ENCODE measurements around the gene NQO1. TPM values are rescaled to one million over a fixed set of nuclear protein-coding genes. Genes with fewer than 3 reads are reported as not detected.

The NQO1 gene
- total RNA-seq, 1 donor, result 934 TPM

DNA sequence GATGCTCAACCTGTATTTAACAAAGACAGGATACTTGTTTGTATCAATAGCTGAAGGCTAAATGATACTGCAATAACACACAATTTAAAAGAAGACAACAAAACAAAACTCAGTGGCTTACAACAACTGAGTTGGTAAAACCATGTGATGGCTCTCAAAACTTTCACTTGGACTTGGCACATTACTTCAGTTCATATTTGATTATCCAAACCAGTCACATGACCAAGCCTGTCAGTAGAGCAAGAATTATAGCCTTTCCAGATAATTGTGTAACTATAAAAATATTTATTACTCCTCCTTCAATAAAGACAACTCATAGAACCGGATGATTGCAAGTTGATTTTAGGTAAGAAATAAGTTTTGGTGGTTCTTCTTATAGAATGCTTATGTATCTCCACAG is 56.8 kb downstream of the NQO1 start:
- no peak for DNase-seq (ENCODE audit: low read depth)
- TF ChIP-seq, protein P1, sequence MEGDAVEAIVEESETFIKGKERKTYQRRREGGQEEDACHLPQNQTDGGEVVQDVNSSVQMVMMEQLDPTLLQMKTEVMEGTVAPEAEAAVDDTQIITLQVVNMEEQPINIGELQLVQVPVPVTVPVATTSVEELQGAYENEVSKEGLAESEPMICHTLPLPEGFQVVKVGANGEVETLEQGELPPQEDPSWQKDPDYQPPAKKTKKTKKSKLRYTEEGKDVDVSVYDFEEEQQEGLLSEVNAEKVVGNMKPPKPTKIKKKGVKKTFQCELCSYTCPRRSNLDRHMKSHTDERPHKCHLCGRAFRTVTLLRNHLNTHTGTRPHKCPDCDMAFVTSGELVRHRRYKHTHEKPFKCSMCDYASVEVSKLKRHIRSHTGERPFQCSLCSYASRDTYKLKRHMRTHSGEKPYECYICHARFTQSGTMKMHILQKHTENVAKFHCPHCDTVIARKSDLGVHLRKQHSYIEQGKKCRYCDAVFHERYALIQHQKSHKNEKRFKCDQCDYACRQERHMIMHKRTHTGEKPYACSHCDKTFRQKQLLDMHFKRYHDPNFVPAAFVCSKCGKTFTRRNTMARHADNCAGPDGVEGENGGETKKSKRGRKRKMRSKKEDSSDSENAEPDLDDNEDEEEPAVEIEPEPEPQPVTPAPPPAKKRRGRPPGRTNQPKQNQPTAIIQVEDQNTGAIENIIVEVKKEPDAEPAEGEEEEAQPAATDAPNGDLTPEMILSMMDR (IDR thresholded peaks at IDR 0.05; ENCODE audit: insufficient read depth, low read depth, low read length), result no peak
- no peak overlapping the region for H3K4me3 ChIP-seq (ENCODE audit: low read depth, low read length)

DNA sequence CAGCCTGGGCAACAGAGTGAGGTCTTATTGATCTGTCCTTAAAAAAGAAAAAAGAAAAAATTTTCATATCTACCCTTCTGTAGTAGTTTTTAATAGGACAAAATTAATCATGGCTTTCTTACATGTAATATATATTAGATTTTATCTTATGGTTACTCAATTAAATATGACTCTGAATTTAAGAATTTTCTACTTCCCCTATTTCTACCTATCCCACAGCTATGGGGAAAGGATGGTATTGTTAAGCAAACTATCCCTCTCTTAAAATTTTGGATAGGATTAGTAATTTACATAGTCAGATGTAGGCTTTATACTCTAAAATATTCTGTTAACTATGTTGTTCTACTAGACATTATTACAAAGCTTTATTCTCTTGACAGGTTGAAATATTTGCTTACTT is 62.5 kb downstream of the NQO1 start:
- TF ChIP-seq, protein P1 (IDR thresholded peaks at IDR 0.05; ENCODE audit: insufficient read depth, low read depth, low read length), result no peak
- DNase-seq (ENCODE audit: low read depth), result no peak
- H3K4me3 ChIP-seq (ENCODE audit: low read depth, low read length), result no peak overlapping the region

DNA sequence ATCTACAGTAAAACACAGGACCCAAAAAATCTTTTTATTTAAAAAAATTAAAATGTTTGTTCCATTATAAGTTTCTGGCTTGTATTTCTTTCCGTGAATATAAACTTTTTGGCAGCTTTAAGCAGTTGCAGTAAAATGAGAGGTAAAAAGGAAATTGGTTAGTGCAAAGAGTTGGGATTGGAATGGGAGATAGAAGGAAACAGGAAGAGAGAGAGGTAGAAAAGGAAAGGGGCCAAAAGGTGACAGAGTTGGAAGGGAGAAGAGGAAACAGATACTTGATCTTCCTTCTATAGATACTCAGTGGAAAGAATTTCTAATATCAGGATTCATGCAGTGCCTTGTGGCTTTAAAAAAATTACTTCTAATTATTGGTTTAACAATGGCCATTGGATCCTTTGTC is 63.5 kb downstream of the NQO1 start:
- TF ChIP-seq, protein P1 (IDR thresholded peaks at IDR 0.05; ENCODE audit: insufficient read depth, low read depth, low read length), result no peak
- H3K4me3 ChIP-seq (ENCODE audit: low read depth, low read length), result no peak overlapping the region

DNA sequence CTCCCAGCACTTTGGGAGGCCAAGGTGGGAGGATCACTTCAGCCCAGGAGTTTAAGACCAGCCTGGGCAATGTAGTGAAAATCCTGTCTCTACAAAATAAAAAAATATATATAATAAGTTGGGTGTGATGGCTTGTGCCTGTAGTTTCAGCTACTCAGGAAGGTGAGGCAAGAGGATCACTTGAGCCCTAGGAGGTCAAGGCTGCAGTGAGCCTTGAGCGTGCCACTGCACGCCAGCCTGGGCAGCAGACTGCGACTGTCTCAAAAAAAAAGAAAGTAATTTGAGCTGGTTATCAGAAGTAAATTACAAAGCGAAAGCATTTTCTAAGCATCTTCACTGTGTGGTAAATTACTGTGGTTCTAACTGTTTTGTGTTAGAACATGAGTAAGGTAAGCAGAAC is 66.2 kb downstream of the NQO1 start:
- no peak overlapping the region for H3K4me3 ChIP-seq (ENCODE audit: low read depth, low read length)
- DNase-seq (ENCODE audit: low read depth), result no peak
- TF ChIP-seq, protein P1 (IDR thresholded peaks at IDR 0.05; ENCODE audit: insufficient read depth, low read depth, low read length), result no peak

More for the DNA sequence above, 63.5 kb downstream of the NQO1 start:
- DNase-seq (ENCODE audit: low read depth), result no peak

Other genes starting within 250 kb of the NQO1 start
- 34.5 and 69.1 TPM in 2 replicates for gene NFAT5, start 160.6 kb downstream of the NQO1 start, total RNA-seq
- 22.0 and 23.8 TPM in 2 replicates for gene NOB1, start 28.4 kb upstream of the NQO1 start, total RNA-seq
- gene WWP2, start 35.8 kb upstream of the NQO1 start, total RNA-seq, result 28.5 and 32.5 TPM in 2 replicates
- gene CLEC18A, start 224.8 kb upstream of the NQO1 start, total RNA-seq, result 0.32 and 0.86 TPM in 2 replicates

All from fibroblast of villous mesenchyme (primary cell).